ENCODE data around the gene BMPR1A.

DNA sequence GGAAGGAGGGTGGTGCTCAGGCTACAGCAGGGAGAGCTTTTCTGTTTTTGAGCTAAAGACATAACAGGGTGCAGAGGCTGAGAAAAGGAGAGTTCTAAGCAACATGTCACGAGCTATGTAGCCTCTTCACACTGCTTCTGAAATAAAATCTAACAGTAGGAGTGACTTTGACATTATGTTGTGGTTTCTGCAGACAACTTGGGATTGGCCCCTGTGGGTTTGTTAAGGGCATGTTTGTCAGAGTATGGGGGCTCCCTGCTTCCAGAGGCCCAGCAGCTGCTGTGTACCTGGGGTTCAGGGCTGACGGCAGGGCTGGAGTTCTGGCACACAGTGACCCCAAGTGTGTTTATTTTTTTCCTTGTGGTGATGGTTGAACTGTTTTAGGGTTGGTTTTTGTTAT lies 176.3 kb downstream of the BMPR1A start:
- TF ChIP-seq, protein P1, sequence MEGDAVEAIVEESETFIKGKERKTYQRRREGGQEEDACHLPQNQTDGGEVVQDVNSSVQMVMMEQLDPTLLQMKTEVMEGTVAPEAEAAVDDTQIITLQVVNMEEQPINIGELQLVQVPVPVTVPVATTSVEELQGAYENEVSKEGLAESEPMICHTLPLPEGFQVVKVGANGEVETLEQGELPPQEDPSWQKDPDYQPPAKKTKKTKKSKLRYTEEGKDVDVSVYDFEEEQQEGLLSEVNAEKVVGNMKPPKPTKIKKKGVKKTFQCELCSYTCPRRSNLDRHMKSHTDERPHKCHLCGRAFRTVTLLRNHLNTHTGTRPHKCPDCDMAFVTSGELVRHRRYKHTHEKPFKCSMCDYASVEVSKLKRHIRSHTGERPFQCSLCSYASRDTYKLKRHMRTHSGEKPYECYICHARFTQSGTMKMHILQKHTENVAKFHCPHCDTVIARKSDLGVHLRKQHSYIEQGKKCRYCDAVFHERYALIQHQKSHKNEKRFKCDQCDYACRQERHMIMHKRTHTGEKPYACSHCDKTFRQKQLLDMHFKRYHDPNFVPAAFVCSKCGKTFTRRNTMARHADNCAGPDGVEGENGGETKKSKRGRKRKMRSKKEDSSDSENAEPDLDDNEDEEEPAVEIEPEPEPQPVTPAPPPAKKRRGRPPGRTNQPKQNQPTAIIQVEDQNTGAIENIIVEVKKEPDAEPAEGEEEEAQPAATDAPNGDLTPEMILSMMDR (IDR thresholded peaks at IDR 0.05): no peak
- TF ChIP-seq EP300 (IDR thresholded peaks at IDR 0.05; ENCODE audit: low read depth) (no peak), POLR2AphosphoS5 (IDR thresholded peaks at IDR 0.05) (no peak), POLR2A (IDR thresholded peaks at IDR 0.05) (no peak)
